GM18858 (cell line): Measurements from ENCODE around the gene MYO1H.

Experiments
- ATAC-seq: cut with Tn5 transposase; IDR thresholded peaks from one replicate; pipeline ENCODE4 v1.9.1; 2021; ENCODE audit not compliant: unreplicated experiment

MYO1H gene

GRCh38 chr12:109336593-109336992 lies 11.1 kb upstream of the MYO1H start:
- no peak for ATAC-seq

- no peak for ATAC-seq
These were observed 4.0 kb upstream of the MYO1H start for GRCh38 chr12:109343677-109344076.

GRCh38 chr12:109345428-109345827 lies 2.3 kb upstream of the MYO1H start:
- ATAC-seq: no peak

- ATAC-seq: no peak
These were observed 780 bp upstream of the MYO1H start for GRCh38 chr12:109346920-109347319.

- ATAC-seq: no peak
These were observed 4.5 kb downstream of the MYO1H start for GRCh38 chr12:109352184-109352583.

- ATAC-seq: no peak
These were observed 8.9 kb downstream of the MYO1H start for GRCh38 chr12:109356577-109356976.

GRCh38 chr12:109357032-109357431 lies 9.3 kb downstream of the MYO1H start:
- no peak for ATAC-seq

GRCh38 chr12:109358154-109358869 lies 10.6 kb downstream of the MYO1H start:
- ATAC-seq: peak; percentile 51

GRCh38 chr12:109359131-109359690 lies 11.5 kb downstream of the MYO1H start:
- no peak for ATAC-seq

GRCh38 chr12:109369831-109370230 lies 22.1 kb downstream of the MYO1H start:
- no peak for ATAC-seq

GRCh38 chr12:109377139-109377685 lies 29.5 kb downstream of the MYO1H start:
- ATAC-seq: no peak

- ATAC-seq: no peak
These were observed 30.9 kb downstream of the MYO1H start for GRCh38 chr12:109378569-109378968.

GRCh38 chr12:109382031-109382430 lies 34.3 kb downstream of the MYO1H start:
- ATAC-seq: no peak

- ATAC-seq: no peak
These were observed 35.5 kb downstream of the MYO1H start for GRCh38 chr12:109383240-109383639.

- ATAC-seq: no peak
These were observed 37.8 kb downstream of the MYO1H start for GRCh38 chr12:109385339-109386058.

- ATAC-seq: no peak
These were observed 38.3 kb downstream of the MYO1H start for GRCh38 chr12:109386059-109386433.

GRCh38 chr12:109387425-109388166 lies 39.9 kb downstream of the MYO1H start:
- ATAC-seq: no peak

GRCh38 chr12:109388167-109388563 lies 40.5 kb downstream of the MYO1H start:
- no peak for ATAC-seq

- no peak for ATAC-seq
These were observed 41.4 kb downstream of the MYO1H start for GRCh38 chr12:109389146-109389545.

- no peak for ATAC-seq
These were observed 46.0 kb downstream of the MYO1H start for GRCh38 chr12:109393437-109394345.
